Ishikawa (cell line): ENCODE results near the gene RANBP17.

Experiments
- CREB1 ChIP-seq: IDR thresholded peaks from 2 replicates; pipeline ENCODE4 v1.6.1; 2012; ENCODE audit warnings: low read depth
- EP300 ChIP-seq: IDR thresholded peaks from 2 replicates; pipeline ENCODE4 v1.6.1; 2012; ENCODE audit warnings: borderline replicate concordance
- FOXM1 ChIP-seq: IDR thresholded peaks from 2 replicates; pipeline ENCODE4 v1.6.1; 2012; ENCODE audit warnings: low read depth, borderline replicate concordance
- RAD21 ChIP-seq: IDR thresholded peaks from 2 replicates; pipeline ENCODE4 v1.6.1; 2012; ENCODE audit warnings: low read depth
- TAF1 ChIP-seq: IDR thresholded peaks from 2 replicates; pipeline ENCODE4 v1.6.1; 2012; ENCODE audit warnings: low read depth, mild to moderate bottlenecking
- YY1 ChIP-seq: IDR thresholded peaks from 2 replicates; pipeline ENCODE4 v1.6.1; 2012; ENCODE audit warnings: low read depth
- TF ChIP-seq, protein P1 (sequence below): IDR thresholded peaks from 2 replicates; pipeline ENCODE4 v1.6.1; 2012; ENCODE audit warnings: low read depth, mild to moderate bottlenecking
- TF ChIP-seq, protein P2 (sequence below): IDR thresholded peaks from 2 replicates; pipeline ENCODE4 v1.6.1; 2012

- TF ChIP-seq EP300 (no peak), RAD21 (no peak), FOXM1 (no peak), TAF1 (no peak), YY1 (no peak), CREB1 (no peak)
- TF ChIP-seq, protein P1, sequence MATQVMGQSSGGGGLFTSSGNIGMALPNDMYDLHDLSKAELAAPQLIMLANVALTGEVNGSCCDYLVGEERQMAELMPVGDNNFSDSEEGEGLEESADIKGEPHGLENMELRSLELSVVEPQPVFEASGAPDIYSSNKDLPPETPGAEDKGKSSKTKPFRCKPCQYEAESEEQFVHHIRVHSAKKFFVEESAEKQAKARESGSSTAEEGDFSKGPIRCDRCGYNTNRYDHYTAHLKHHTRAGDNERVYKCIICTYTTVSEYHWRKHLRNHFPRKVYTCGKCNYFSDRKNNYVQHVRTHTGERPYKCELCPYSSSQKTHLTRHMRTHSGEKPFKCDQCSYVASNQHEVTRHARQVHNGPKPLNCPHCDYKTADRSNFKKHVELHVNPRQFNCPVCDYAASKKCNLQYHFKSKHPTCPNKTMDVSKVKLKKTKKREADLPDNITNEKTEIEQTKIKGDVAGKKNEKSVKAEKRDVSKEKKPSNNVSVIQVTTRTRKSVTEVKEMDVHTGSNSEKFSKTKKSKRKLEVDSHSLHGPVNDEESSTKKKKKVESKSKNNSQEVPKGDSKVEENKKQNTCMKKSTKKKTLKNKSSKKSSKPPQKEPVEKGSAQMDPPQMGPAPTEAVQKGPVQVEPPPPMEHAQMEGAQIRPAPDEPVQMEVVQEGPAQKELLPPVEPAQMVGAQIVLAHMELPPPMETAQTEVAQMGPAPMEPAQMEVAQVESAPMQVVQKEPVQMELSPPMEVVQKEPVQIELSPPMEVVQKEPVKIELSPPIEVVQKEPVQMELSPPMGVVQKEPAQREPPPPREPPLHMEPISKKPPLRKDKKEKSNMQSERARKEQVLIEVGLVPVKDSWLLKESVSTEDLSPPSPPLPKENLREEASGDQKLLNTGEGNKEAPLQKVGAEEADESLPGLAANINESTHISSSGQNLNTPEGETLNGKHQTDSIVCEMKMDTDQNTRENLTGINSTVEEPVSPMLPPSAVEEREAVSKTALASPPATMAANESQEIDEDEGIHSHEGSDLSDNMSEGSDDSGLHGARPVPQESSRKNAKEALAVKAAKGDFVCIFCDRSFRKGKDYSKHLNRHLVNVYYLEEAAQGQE = no peak
- TF ChIP-seq, protein P2, sequence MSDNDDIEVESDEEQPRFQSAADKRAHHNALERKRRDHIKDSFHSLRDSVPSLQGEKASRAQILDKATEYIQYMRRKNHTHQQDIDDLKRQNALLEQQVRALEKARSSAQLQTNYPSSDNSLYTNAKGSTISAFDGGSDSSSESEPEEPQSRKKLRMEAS = no peak
Observed at GRCh38 chr5:171323806-171324632, 462.2 kb downstream of the RANBP17 start.
